ENCODE measurements around the gene SNRNP48.
A peak's percentile ranks its signal among the peaks of the same experiment; 100 is the strongest.

Gene SNRNP48

DNA sequence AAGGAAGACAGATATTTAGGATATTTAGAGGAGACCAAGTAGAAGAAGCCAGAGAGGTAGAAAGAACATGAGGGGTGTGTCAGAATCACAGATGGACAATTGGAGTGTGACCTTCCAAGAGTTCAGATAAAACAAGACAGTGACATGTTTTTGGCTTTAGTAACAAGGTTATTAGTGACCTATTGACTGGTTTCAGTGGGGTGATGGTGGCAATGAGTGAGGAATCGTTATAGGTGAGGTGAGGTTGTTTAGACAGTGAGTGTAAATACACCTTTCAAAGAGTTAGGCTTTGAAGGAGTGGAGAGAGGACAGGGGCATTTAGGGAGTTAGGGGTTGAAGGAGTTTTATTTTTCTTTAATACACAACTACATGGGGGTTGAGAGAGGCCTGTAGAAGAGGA, 3.2 kb downstream of the SNRNP48 start:
- DNase-seq (ENCODE audit: low read depth in 2 of 2) = no peak

DNA sequence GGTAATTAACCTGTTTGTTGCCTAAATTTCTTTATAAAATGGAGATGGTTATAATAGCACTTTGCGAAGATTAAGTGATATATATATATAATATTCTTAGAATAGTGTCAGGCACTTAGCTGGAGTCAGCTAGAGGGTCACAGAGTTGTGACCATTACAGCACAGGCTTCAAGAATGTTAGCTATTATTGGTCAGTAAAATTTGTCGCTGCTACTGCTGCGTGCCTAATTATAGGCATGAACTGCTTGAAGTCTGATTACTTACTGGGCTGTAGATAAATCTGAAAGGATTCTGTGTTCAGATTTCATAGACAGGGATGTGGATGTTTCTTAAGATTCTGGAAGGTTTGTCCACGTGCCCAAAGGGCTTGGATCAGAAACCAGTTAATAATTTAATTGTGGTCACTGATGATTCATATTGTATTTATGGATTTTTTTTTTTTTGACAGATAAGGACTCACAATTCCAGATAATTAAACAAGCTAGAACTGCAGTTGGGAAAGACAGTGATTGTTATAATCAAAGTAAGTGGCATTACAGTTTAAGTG, 4.7 kb downstream of the SNRNP48 start:
- no peak for DNase-seq (ENCODE audit: low read depth in 2 of 2)

DNA sequence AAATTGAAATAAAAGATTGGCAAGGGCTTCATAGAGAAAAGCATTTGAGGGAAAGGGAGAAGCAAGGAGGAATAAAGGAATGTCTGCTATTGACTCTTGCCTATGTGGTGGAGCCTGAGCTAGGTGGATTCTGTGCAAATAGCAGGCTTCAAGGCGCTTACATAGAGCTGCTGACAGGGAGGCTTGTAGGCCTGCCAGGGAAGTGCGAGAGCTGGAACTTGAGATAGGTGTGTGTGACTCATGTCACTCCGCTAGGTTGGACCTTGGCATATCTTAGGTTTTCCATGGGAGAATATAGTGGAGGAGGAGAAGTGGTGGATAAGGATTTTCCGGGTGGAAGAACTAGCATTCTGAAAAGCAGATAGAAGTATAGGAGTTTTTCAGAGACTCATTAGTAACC, 14.0 kb downstream of the SNRNP48 start:
- DNase-seq (ENCODE audit: low read depth in 2 of 2) = no peak

DNA sequence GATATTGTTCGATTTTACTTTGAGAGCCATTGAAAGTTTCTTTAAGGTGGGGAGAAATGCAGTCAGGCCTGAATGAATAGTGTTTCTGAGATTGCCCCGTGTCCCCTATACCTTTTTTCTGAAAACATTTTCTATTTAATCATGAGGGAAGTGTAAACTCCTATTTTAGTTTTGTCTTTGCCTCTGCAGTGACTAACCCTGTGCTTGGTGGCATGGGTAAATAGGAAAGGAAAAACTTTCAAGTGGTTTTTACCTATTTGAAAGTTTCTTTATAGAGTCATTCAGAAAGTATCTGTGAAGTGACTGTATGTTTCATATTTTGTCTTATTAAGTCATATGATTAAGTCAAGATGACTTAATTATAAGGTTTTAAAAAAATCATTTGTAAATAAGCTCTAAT, 14.5 kb downstream of the SNRNP48 start:
- DNase-seq (ENCODE audit: low read depth in 2 of 2) = no peak

DNA sequence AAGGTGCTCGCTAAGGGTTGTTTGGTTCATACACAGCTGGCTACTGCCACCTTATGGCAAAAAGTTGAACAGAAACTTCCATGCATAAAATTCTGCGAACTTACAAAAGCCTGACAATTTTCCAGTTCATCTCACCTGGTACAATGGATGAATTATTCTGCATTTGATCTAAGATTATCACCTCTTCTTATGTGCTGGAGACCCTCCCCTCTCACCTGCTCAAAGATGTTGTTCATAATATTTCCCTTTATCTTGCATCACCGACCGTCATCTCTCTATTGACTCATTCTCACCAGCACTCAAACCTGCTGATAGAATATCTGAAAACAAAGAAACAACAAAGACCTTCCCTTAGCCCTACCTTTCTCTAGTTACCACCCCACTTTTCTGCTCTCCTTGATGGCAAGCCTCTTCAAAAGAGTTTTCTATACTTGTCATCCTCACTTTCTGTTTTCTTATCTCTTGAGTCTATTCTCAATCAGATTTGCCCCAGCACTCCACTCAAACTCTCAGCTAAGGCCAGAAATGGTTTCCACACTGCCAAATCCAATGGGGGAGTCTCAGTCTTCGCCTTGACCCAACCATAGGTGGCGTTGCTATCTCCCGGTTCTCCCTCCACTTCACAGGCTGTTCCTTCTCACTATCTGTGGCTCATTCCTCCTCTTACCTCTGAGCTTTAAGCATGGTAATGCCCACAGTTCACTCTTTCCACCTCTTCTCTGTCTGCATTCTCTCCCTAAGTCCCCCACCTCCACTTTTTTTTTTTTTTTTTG, 25.8 kb downstream of the SNRNP48 start:
- no peak for DNase-seq (ENCODE audit: low read depth in 2 of 2)

DNA sequence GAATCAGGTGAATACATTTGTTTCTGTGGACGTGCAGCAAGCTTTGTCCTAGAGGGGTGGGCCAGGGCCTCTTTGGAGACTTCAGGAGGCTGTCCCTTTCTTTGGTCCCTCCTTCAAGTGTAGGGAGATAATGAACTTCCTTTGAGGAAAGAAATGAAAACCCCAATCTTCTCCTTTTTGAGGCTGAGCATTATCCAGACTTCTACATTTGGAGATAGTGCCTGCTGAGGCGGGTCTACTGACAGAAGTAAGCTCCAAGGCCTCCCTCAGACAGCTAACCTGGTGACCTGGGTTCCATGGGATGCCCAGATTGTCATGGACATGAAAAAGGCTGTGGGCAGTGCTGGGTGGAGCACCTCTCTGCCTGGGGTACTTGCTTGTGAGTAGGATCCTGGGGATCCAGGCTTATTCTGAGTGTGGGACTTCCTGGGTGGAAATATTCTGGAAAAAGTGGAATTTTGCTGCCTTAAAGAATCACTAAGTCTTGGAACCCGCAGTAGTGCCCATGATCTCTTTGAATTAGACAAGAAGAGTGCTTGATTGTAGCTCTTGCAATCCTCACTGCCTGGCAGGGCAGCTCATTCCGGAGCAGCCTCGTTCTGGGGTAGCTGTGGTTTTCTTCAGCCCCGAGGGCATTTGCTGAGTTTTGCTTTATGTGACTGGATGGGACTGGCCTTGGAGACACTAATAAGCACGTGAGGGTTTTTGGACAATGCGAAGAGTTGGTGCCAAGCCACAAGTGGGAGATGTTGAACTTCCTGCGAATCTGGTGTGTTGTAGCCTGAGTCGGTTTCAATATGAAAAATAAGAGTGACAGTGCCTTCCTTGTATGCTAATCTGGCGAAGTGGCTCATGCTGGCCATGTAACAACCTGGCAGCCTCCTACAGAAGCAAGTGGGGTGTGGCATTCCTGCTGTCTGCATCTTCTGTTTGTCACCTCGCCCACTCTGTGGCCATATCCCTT, 28.1 kb downstream of the SNRNP48 start:
- peak in 1 of 2 donors; percentile 9 for DNase-seq (ENCODE audit: low read depth in 2 of 2)

DNA sequence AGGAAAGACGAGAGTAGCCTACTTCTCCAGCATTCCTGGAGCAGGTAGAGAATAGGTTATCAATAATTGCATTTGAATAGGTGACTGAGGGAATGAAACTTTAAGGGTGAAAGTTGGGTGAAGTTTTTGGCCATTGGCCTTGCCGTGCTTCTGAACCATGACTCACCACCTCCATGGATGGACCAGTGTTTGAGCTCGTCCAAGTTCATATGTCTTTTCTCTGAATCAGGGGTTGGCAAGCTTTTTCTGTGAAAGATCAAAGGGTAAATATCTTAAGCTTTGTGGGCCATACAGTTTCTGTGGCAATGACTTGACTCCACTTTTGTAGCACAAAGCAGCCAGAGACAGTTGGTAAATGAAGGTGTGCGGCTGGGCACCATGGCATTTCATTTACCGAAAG, 31.8 kb downstream of the SNRNP48 start:
- no peak for DNase-seq (ENCODE audit: low read depth in 2 of 2)

DNA sequence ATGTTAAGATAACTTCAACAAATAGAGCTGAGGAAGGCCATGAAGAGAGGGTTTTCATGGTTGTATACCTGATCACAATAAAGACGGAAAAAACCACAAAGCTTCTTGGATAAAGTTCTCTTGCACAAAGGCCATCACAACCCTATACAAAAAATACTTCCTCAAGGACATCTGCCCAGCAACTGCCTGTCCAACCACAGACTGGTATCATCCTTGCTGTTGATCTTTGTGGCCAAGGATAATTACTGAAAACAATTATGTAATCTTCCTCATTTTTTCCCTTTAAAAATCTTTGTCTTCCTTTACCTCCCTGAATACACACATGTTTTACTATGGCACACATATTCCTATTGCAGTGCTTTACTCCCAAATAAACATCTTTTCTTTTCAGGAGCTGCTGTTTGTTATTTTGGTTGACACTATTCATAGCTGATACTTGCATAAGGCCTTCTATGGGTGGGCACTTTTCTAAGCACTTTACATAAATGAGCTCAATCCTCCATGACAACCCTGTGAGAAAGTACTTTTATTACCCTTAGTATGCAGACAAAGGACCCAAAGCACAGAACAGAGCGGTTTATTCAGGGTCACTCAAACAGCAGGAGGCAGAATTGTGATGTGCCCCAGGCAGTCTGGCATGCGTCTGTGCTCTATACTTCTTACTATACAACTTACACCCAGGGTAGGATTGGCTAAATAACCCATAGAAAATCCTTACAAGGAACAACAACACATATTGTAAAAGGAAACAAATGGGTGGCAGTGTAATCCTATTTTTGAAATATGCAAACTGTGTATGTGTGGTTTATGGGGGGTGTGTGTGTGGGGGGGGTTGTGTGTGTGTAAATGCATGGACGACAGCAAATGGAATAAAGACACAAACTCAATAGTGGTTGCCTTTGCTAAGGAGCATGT, 35.1 kb downstream of the SNRNP48 start:
- DNase-seq (ENCODE audit: low read depth in 2 of 2) = no peak

DNA sequence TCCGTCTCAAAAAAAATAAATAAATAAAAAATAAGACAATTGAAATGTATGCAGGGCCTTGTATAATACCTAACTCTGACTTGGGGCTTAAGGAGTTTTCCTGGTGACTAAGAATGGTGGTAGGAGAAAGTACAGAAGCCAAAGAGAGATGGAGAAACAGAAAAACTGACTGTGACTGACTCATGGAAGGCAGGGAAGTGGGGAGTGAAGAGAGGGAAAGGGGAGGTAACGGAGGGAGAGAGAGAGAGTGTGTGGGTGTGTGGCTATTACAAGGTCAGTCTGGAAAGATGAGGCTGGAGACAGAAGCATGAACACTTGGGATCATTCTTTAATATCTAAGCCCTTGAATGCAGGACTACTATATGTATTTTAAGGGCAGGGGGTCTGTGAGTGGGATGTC, 38.5 kb downstream of the SNRNP48 start:
- DNase-seq (ENCODE audit: low read depth in 2 of 2) = no peak

DNA sequence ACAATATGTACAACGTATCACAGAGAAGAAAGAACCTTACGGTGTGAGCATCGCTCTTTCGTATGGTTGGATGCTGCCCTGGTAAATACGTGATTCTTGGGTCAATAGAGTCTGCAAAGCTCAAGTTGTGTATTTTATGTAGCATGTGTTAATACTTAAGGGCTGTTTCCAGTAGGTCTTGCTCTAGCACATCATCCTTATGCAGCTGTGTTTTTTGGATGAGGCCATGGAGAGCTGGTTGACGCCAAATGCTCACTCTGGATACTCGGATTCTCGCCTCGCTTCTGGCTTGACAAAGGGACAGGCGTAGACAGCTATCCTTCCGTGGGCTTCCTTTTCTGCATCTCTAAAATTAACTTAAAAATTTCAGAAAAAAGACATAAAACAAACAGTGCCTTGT, 38.9 kb downstream of the SNRNP48 start:
- no peak for DNase-seq (ENCODE audit: low read depth in 2 of 2)

DNA sequence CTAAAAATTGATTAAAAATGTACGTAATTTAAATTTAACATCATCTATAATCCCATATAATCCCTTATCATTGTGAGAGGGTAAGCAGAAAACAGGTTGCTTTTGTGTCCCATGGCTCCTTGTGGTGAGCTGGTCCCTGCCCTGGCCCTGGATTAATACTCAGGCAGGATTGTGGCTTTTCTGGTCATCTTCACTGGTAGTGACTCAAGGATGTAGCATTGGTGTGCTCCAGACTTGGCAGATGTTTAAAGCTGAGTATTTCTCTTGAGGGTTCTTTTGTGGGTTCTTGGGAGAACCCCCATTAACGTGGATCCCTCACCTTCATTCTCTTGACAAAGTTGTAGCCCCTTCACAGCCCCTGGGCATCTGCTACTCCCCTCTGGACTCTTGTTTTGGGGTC, 39.3 kb downstream of the SNRNP48 start:
- no peak for DNase-seq (ENCODE audit: low read depth in 2 of 2)

DNA sequence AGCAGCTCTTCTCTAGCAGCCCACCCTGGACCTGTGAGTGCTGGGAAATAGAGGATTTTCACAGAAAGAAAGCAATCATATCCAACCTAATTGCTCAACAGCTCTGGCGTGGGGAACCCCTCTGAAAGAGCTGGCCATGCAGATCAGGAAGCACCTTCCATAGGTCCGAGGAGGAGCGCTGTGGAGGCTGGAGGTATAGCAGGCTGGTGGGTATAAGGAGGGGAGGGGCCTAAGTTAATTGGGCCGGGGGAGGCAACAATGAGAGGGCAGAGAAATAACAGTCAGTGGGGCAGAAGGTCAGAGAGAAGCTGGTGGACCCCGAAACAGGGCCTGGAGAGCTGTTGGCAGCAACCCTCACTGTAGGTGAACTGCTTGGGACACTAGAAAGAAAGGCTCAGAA, 40.8 kb downstream of the SNRNP48 start:
- DNase-seq (ENCODE audit: low read depth in 2 of 2) = no peak

DNA sequence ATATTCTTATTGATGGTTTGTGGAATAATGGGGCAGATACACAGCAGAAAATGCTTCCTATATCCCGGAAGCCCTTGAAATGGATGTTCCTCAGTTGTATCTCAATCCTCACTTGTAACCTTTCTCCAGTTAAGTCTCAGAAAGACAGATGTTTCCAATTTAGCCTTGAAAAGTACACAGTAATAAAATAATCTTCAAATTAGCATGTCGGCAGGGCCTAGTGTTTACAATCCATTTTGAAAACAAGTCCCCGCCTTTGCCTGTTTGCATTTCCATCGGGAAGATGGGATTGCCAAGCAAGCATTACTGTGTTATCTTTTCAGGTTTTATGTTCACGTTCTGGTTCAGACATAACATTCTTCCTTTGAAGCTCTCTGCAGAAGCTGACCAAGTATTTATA, 41.5 kb downstream of the SNRNP48 start:
- DNase-seq (ENCODE audit: low read depth in 2 of 2) = no peak

DNA sequence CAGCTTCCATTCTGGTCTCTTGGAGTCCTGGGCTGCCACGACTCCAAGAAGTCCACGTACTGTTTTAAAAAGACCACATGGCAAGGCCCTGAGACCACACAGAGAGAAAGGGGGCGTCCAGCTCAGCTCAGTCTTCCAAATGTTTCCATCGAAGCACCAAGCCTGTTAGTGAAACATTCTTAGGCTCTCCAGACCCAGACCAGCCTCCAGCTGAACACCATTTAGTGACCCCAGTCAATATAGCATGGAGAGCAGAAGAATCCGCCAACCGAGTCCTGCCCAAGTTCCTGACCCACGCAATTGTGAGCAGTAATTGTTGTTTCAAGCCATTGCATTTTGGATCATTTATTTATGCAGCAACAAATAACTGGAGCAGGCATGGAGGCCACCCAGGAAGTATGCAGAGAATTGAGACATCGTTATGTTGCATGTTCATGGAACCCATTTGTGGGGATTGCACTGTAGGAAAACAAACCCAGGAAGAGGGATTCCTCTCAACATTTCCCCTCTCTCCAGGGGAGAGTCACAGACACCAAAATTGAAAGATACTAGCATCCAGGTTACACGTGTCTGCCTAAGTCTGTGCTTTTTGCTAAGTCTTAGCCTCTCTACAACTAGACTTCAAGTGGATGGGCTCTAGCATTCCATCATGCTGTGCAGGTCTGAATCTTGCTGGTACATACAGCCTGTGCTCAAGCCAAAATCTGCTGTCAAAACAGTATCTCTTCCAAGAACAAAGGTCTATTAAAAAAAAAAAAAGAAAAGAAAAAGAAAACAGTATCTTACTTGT, 42.7 kb downstream of the SNRNP48 start:
- no peak for DNase-seq (ENCODE audit: low read depth in 2 of 2)

DNA sequence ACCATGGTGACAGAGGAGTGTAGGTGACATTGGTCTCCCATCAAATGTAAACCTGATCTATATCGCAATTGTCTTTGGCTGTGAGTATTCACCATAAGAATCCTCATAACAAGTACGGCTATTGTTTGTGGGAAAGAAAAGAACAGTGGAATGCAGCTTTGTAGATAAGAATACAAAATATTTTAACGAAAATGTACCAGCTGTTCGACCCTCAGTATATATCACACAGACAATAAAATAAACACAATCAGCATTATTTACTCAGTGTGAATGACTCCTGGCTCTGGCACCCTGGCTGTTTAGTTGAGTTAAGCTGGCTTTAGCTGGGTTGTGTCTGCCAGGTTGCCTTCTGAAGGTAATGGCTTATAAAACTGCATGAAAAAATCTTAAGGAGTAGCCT, 43.4 kb downstream of the SNRNP48 start:
- no peak for DNase-seq (ENCODE audit: low read depth in 2 of 2)

DNA sequence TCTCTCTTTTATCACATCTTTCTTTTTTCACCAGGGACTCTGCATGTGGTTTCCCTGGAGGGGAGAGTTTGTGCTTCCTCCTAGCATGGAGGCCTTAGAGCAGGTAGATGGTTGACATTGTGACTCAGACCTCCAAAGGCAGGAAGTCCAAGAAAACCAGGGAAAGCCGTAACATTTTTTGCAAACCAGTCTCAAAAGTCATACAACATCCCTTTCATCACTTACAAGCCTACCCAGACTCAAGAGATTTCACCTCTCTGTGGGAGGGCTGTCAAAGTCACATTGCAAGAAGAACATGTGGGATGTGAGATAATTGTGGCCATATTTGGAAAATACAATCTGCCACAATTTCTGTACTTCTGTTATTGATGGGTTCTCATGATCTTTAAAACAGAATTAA, 46.2 kb downstream of the SNRNP48 start:
- no peak for DNase-seq (ENCODE audit: low read depth in 2 of 2)

DNA sequence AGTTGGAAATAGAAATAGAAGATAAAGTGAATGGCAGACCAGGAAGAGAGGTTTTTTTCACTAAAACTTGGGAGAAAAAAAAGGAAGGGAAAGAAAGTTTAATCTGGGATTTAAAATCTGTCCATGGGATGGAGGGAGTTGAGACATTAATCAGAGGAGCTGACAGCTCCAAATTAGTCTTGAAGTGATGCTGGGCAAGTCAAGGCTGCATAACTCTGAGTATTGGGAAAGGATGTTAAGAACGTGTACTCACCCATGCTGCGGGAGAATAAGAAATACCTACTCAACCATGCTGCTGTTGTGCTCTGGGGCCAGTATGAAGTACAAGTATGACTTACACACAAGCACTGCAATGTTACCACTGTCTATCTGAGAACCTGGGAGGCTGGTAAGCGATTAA, 47.5 kb downstream of the SNRNP48 start:
- no peak for DNase-seq (ENCODE audit: low read depth in 2 of 2)

DNA sequence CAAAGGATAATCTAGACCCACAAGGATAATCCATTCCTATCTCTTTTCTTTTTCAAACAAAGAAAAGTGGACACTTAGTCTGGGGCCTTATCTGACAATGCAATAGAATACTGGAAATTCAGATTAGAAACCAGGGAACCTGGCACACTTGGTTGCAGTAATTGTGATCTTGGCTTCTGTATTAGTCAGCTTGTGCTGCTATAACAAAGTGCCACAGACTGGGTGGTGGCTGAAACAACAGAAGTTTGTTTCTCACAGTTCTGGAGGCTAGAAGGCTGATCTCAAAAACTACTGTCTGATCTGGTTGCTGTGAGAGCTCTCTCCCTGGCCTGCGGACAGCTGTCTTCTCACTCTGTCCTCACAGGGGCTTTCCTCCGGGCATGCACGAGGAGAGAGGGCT, 49.4 kb downstream of the SNRNP48 start:
- DNase-seq (ENCODE audit: low read depth in 2 of 2) = no peak

DNA sequence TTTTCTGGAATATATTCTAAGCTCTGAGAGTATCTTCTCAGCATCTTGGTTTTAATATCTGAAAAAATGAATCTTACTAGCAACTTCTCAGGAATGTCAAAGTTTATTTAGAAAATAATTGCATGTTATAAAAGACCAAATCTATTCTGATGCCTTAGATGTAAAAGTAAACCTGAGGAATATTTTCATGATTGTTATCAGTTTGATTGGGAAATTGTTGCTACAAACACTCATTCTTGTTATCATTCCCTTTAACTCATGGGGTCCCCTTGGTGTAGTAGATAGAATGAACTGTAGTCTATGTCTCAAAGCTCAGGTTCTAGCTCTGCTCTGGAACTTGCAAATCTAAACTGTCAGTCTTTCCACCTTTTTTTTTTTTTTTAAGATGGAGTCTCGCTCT, 50.0 kb downstream of the SNRNP48 start:
- DNase-seq (ENCODE audit: low read depth in 2 of 2) = no peak

DNA sequence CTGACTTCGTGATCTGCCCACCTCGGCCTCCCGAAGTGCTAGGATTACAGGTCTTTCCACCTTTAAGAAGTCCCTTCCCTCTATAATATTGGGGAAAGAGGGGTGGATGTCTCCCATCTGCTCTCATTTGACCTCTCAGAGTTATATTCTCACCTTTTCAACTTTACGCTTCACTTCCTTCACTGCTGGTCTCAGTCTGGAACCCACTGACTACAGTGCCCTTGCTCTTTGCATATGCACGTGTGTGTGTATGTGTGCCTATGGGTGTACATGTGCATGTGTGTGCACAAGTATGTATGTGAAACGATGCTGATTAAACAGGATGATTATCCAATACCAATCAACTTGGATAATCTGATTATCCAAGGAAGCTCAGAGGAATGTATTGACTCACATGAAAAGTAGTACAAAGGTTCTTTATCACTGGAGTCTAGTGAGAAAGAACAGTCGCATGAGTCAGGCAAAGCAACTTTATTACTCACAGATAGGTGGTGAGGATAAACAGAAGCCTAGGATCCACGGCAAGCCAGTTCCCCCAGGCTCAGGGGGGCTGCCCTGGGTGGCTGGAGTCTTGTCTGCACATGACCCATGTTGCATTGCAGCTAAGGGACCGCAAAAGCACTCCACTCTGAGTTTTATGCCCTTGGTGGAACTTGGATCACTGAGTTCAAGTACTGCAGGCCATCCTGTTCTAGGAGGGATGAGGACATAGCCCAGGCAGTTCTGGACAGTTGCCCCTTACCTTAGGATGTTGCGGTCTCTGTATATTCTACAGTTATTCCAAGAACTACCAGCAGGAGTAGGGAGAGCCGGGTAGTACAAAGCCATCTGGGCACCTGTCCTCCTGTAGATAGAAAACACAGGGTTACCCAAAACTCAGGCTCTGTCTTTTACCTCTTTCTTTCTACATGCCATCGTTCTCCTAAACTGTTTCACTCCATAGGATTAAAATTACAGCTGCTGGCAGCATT, 50.9 kb downstream of the SNRNP48 start:
- no peak for DNase-seq (ENCODE audit: low read depth in 2 of 2)
